GM13976 (cell line): ENCODE measurements around the gene IGF1R.

Experiments
- DNase-seq: peaks from one replicate; pipeline ENCODE4 v3.0.0; 2012; ENCODE audit warnings: low spot score
- in situ Hi-C: fragments of 300-500 bp; cut with MboI; formaldehyde crosslinking; loops from one replicate; pipeline ENCODE4 v1.12.0; 2022; ENCODE audit warnings: low sequenced_read_pairs, mixed read lengths, inconsistent platforms; ENCODE audit not compliant: unreplicated experiment
- TF ChIP-seq, protein P1 (sequence below): IDR thresholded peaks from 2 replicates; pipeline ENCODE4 v1.5.1; 2012; ENCODE audit warnings: borderline replicate concordance, mild to moderate bottlenecking; ENCODE audit not compliant: insufficient read depth; ENCODE audit errors: extremely low read depth, missing control alignments, control extremely low read depth

IGF1R gene

DNA sequence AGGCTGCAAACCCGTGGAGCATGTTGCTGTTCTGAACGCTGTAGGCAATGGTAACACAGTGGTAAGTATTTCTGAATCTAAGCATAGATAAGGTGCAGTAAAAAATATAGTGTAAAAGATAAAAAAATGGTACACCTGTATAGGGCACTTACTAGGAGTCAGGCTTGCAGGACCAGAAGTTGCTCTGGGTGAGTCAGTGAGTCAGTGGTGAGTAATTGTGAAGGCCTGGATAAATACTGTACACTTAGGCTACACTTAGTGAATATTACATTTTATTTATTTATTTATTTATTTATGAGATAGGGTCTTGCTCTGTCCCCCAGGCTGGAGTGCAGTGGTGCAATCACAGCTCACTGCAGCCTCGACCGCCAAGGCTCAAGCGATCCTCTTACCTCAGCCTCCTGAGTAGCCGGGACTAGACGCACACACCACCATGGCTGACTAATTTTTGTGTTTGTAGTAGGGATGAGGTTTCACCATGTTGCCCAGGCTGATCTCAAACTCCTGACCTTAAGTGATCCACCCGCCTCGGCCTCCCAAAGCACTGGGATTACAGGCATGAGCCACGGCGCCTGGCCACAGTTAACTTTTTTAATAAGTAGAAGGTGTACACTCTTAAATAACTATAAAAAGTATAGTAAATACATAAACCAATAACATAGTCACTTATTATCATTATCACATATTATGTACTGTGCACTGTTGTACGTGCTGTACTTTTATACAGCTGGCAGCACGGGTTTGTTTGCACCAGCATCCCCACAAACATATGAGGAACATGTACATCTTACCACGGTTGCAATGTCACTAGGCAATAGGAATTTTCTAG lies 155.1 kb downstream of the IGF1R start:
- DNase-seq: no peak
- in situ Hi-C loops: no loop called here
- TF ChIP-seq, protein P1, sequence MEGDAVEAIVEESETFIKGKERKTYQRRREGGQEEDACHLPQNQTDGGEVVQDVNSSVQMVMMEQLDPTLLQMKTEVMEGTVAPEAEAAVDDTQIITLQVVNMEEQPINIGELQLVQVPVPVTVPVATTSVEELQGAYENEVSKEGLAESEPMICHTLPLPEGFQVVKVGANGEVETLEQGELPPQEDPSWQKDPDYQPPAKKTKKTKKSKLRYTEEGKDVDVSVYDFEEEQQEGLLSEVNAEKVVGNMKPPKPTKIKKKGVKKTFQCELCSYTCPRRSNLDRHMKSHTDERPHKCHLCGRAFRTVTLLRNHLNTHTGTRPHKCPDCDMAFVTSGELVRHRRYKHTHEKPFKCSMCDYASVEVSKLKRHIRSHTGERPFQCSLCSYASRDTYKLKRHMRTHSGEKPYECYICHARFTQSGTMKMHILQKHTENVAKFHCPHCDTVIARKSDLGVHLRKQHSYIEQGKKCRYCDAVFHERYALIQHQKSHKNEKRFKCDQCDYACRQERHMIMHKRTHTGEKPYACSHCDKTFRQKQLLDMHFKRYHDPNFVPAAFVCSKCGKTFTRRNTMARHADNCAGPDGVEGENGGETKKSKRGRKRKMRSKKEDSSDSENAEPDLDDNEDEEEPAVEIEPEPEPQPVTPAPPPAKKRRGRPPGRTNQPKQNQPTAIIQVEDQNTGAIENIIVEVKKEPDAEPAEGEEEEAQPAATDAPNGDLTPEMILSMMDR: no peak

DNA sequence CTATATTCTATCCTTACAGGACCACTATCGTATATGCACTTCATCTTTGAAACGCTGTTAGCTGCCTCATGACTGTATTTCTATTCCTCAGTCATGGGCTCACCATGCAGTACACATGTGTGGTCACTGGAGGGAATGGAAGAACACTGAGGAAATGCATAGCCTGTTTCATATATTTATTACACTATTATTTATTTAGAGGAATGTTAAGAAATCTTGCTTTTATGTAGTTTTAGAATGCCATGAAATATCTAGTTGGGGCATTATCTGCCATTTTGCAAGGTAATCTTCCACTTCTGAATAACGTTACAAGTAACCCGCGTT lies 155.7 kb downstream of the IGF1R start:
- TF ChIP-seq, protein P1: no peak
- in situ Hi-C loops: no loop called here
- no peak for DNase-seq

DNA sequence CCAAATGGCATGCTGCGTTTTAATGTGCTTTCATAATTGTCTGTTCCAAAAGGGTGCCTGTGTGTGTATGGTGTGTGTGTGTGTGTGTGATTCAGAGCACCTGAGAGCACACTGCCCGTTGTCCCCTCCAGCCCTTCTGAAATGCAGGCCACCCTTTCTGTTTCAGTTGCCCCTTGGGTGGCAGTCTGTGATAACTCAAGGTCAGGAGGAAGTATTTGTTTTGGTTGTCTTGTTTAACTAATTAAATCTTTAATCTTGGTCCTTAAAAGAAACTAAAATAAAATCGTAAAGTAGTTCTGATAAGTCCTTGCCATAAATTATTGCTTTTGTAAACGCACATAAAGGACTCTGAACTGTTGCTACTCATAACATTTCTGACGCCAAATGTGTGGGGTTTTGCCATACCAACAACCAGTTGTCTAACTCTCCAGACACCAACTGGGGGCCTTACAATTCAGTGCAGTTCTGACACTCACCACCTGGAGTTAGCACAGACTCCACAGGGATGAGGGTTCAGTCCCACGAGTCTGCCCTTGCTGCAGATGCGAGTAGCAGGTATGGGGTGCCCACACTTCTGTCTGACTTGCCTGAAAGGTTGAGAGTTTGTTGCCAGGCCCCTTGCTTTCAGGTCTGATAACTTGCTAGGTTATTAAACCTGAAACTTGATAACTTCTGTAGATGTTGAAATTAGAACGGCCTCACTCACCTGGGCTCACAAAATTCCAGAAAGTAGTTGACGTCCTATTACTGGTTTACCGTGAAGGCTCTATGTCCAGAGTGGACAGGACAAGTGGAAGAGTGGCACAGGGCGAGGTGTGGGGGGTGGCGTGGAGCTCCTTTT lies 157.3 kb downstream of the IGF1R start:
- TF ChIP-seq, protein P1: no peak
- no peak for DNase-seq
- in situ Hi-C loops: no loop called here

DNA sequence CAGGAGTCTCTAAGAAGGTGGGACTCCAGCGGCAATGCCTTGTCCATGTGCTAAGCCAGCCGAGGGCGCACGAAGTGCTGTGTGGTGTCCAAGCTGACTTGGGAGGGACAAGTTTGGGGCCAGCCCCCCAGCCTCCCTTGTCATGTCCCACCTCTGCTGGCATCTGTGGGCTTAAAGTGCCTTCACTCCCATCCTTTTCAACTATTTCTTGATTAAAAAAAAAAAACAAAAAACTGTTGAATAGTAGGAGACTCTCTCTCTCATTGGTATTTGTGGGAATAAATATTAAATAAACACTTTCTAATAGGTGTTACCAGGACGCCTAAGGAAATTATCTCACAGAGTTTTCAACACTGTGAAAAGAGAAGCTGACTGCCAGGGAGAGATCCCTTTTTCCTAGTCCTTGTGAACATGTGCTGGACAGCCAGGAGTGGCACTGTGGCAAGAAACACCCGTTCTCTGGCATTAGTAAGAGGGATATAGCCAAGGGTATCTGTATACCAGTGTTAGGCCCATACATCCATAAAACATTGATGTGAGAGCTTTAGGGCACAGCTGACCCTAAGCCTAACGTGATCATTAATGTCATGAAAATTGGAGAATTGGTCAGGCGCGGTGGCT lies 158.0 kb downstream of the IGF1R start:
- in situ Hi-C loops: no loop called here
- TF ChIP-seq, protein P1: no peak
- no peak for DNase-seq

DNA sequence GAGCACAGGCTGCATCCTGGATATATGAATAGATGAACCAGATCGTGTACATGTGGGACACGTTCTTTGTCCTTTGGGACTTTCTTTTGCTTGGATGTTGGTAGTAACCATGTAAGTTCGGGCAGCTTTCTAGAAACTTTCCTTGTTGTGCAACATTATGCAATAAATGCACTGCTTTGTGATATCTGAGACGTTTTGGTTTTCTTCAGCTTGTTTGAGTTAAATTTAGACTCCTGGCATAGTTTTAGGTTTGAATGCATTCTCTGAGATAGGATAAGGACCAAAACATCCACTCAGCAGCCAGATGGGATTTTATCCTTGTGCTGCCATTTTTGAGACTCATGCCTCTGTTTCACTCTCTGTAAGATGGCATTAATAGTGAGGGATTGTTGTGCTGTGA lies 158.9 kb downstream of the IGF1R start:
- DNase-seq: no peak
- TF ChIP-seq, protein P1: no peak
- in situ Hi-C loops: no loop called here

DNA sequence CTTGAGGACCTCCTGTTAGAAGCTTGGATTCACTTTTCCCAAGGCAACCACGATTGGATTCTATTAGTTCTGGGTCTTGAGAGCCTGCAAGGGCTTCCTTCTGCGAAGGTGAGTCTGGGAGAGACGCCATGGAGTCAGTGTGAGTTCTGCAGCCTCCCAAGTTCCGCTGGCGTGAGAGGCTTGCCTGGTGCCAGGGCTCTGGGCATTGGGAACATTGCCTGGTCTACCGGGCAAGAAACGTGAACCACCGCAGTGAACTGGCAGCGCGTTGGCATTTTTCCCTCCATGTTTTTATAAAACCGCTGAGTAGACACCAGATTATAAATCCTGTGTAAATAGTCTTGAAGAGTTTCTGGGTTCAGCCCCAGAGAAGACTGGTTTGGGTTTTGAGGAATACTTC lies 160.9 kb downstream of the IGF1R start:
- TF ChIP-seq, protein P1: no peak
- DNase-seq: no peak
- in situ Hi-C loops: no loop called here
